PFSK-1 (cell line): ENCODE results near the gene SLAMF1.

ENCODE experiments used
- POLR2AphosphoS5 ChIP-seq: IDR thresholded peaks from 2 replicates; pipeline ENCODE4 v1.6.1; 2012; ENCODE audit warnings: low read depth, mild to moderate bottlenecking, control low read depth, low read length, moderate library complexity
- REST ChIP-seq, 2 experiments: IDR thresholded peaks; 2 replicates each; pipeline versions ENCODE4 v1.6.1 to v1.8.0; 2011 to 2012; ENCODE audit warnings: low read depth in 2 of 2, low read length in 2 of 2, control low read depth in 1 of 2, inconsistent platforms in 1 of 2, mild to moderate bottlenecking in 1 of 2, moderate library complexity in 1 of 2; ENCODE audit not compliant: insufficient read depth in 1 of 2
- SIN3A ChIP-seq: IDR thresholded peaks from 2 replicates; pipeline ENCODE4 v1.6.1; 2012; ENCODE audit warnings: mild to moderate bottlenecking, low read length, moderate library complexity, borderline replicate concordance; ENCODE audit not compliant: insufficient read depth

- TF ChIP-seq POLR2AphosphoS5 (no peak), REST (IDR thresholded peaks at IDR 0.05; ENCODE audit: insufficient read depth in 1 of 2, low read depth in 2 of 2, low read length in 2 of 2) (no peak), SIN3A (no peak)
Measured at GRCh38 chr1:160576390-160576789, 70.5 kb downstream of the SLAMF1 start.
